ENCODE results near the gene COL23A1.

COL23A1 gene

DNA sequence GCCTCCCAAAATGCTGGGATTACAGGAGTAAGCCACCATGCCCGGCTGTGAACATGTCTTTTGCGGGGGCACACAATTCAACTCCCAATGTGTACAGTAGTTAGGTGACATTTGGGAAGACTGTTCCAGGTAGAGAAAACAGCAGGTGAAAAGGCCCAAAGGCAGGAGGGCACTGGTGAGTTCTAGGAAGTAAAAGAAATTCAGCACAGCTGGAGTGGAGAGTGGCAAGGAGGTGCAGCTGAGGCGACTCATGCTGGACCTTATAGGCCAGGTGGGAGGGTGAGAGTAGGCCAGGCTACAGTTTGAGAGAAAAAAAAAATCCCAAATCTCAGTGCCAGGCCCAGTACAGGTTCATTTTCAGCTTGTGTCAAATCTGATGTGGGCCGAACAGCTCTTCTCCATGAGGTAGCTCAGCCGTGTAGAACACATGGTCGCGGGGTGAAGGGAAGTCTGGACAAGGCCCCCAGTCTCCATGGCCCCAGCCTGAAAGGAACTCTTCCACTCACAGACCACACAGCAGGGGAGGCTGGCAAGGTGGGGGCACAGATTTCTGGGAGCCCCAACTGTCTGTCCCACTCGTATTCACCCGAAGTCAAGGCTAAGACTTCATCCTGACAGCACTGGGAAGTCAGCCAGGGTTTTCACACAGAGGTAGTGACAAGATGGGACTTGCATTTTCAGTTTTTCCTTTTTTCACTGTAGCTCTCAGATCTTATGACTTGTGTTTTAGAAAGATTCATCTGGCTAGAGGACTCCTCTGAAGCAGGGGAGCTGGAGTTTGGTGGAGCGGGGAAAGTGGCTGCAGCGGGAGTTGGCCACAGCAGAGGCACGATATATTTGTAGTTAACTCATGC, 390.4 kb downstream of the COL23A1 start:
- no peak for DNase-seq

DNA sequence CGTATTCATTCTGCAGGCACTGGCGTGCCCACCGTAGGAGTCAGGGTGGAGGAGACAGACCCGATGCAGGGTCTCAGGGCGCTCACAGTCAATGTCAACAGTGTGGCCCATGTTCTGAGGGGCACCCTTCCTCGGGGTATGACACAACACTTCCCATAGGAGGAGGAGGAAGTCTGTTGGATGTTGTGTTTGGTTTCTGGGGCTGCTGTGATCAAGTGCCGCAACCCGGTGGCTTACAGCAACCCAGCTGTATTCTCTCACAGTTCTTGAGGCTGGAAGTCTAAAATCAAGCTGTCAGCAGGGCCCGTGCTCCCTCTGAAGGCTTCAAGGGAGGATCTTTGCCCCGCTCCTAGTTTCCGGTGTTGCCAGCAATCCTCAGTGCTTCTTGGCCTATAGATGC, 391.5 kb downstream of the COL23A1 start:
- DNase-seq = peak; percentile 47

DNA sequence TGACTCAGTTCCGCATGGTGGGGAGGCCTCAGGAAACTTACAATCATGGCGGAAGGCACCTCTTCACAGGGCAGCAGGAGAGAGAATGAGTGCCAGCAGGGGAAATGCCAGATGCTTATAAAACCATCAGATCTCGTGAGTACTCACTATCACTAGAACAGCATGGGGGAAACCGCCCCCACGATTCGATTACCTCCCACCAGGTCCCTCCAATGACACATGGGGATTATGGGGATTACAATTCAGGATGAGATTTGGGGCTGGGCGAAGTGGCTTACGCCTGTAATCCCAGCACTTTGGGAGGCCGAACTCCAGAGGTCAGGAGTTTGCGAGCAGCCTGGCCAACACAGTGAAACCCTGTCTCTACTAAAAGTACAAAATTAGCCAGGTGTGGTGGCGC, 392.0 kb downstream of the COL23A1 start:
- DNase-seq = peak; percentile 92

DNA sequence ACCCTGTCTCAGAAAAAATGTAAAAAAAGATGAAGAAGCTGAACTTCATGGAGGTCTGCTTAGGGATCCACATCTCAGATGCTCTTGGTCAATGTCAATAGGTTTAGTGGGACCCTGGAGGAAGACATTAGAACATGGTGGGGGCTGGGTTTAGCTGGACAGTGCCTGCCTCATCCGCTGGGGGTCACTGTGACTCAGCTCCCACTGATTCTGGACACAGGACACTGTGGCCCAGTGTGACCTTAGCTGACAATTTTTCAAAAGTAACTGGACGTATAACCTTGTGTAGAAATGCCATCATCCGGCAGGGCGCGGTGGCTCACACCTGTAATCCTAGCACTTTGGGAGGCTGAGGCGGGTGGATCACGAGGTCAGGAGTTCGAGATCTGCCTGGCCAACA, 393.2 kb downstream of the COL23A1 start:
- DNase-seq = no peak

DNA sequence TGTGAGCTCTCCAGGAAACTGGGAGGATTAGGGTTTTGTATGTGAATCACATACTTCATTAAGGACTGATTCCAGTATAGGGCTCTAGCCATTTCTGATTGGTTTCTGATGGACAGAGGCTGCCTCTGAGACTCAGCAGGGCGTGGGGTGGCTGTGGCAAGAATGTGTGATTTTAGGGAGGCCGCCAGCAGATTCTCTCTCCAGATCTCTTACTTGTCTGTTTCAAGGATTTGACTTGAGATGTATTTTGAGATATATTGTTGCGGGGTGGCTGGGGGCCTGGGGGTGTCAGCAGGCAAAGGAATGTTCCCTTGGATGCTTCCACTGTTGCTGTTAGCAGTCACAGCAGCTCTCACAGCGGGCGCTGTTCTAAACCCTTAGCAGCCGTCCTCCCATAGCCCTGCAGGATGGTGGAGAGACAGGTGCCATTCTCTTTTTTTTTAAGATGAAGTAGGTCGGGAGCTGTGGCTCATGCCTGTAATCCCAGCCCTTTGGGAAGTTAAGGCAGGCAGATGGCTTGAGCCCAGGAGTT, 393.8 kb downstream of the COL23A1 start:
- no peak for DNase-seq

DNA sequence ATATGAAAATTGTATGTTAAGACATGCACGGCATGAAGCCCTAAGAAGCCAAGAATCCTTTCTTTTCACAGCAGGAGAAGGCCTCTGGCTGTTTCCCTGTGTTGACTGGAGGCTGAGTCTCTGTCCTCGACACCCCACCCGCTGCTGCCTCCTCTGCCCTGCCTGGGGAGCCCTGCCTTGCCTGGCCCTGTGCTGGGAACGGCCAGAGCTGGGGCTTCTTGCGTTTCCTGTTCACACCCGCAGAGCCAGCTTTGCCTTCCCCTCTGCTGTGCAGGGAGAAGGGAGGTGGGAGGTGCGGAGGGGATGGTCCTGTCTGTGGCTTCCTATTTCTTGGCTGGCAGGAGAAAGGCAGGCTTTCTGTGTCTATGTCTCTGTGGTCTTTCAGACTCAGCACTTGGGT, 396.2 kb downstream of the COL23A1 start:
- DNase-seq = no peak

DNA sequence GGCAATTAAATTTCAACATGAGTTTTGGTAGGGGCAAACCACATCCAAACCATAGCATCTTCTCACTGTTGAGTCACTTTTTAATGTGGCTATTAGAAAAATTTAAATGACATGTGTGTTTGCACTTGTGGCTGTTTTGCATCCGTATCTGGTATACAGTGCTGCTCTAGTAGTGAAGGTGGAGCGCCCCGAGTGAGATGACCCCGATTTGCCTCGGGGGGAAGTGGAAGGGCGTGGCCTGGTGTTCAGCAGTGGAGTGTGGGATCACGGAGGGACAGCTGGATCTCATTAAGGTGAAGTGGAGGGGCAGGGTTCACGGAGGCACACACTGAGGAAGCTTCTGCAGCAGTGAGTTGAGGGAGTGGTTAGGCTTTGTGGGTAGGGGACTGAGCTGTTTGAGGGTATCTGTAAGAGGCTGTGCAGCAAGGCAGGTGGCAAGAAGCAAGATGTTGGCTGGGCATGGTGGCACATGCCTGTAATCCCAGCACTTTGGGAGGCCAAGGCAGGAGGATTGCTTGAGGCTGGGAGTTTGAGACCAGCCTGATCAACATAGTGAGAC, 396.9 kb downstream of the COL23A1 start:
- DNase-seq = no peak

DNA sequence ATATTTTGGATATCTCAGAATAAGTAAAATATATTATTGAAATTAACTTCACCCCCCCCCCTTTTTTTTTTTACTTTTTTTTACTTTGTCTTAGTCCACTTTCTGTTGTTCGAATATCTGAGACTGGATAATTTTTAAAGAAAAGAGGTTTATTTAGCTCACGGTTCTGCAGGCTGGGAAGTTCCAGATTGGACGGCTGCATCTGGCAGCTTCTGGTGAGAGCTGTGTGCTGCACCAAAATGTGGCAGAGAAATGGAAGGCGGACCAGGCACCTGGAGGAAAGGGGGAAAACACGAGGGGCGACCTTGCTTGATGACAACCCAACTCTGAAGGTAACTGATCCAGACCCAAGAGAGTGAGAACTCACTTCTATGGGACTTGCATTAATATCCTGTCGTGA, 397.4 kb downstream of the COL23A1 start:
- DNase-seq = no peak

DNA sequence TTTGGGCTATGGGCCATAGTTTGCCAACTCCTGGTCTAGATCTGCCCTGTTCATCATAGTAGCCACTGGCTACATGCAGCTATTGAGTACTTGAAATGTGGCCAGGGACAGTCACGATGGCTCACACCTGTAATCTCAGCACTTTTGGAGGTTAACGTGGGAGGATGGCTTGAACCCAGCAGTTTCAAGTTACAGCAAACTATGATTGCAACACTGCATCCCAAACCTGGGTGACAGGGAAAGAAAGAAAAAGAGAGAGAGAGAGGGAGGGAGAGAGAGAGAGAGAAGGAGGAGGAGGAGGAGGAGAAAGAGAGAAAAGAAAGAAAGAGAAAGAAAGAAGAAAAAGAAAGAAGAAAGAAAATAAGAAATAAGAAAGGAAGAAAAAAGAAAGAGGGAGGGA, 397.9 kb downstream of the COL23A1 start:
- no peak for DNase-seq

DNA sequence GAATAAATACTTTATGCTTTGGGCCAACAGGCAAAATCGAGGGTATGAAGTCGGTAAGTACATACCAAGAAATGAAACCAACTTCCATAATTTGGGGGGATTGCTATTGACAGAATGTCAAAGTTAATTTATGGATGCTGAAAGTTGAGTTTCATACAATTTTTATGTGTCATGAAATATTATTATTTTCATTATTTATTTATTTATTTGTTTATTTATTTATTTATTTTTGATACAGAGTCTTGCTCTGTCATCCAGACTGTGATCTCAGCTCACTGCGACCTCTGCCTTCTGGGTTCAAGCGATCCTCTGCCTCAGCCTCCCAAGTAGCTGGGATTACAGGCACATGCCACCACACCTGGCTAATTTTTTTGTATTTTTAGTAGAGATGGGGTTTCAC, 398.5 kb downstream of the COL23A1 start:
- no peak for DNase-seq

DNA sequence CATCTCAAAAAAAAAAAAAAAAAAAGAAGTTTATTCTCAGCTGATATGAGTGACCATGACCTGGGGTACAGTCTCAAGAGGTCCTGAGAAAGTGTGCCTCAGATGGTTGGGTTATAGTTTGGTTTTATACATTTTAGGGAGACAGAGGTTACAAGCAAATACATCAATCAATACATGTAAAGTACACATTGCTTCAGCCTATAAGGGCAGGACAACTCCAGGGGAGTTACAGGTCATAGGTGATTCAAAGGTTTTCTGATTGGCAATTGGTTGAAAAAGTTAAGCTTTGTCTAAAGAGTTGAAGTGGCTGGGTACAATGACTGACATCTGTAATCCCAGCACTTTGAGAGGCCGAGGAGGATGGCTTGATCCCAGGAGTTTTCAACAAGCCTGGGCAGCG, 400.8 kb downstream of the COL23A1 start:
- DNase-seq = no peak

All from NCI-H82 (cell line).